ENCODE measurements around the gene SFTPA1. TPM values are rescaled to one million over a fixed set of nuclear protein-coding genes. Genes with fewer than 3 reads are reported as not detected.
"Not testable (repeated sequence)": the region's sequence is repeated elsewhere in the genome, so short reads cannot be mapped to it uniquely, and the experiment has no call there.

SFTPA1 gene
- polyA plus RNA-seq, 1 donor (not counting 4 experiments of a cell fraction or from before 2014, with no cell fraction given), result not detected

DNA sequence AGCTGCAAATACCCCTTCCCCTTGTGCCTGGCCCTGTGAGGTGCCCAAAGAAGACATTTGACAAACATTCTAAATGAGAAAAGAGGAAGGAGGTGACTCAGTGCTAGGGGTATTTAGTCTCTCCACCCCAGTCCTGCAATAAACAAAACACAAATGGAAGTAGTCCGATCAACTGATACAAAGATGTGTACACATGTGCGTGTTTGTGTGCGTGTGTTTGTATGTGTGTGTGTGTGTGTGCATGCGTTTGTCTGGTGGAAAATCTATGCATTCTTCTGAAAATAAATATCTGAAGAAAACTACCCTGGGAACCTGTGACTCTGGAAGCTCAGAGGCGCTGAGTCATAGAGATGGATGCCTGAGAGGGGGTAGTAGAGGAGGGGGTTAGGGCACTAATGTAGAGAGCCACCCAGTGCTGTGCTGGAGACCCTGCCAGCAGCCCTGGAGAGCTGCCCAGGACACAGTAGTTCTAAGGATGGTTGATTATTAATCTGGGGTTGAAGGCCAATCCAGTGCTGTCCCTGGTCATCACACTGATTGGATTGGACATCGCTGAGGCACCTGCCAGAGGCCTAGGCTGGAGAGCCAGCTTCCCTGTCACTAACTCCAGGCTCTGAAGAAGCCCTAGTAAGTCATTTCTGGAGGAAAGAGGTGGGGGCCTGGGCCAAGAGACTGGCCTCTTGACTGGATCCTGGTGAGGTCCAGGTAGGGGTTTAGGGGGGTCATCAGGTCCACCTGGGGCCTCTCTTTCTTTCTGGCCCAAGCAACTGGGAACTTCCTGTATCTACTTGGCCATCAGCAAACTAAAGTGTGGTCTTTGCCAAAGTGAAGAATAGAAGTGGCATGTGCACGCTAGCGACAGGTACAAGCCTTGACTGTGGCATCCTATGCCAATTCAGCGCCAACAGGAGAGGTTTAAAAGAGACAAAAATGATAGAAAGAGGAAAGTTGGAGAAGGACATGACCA lies 18.5 kb downstream of the SFTPA1 start:
- no peak overlapping the region for H3K9ac ChIP-seq (ENCODE audit: control insufficient read depth, extremely low read depth, insufficient read depth, low read length)
- TF ChIP-seq EZH2 (IDR thresholded peaks at IDR 0.05; ENCODE audit: low read length), result no peak
- TF ChIP-seq, protein P1, sequence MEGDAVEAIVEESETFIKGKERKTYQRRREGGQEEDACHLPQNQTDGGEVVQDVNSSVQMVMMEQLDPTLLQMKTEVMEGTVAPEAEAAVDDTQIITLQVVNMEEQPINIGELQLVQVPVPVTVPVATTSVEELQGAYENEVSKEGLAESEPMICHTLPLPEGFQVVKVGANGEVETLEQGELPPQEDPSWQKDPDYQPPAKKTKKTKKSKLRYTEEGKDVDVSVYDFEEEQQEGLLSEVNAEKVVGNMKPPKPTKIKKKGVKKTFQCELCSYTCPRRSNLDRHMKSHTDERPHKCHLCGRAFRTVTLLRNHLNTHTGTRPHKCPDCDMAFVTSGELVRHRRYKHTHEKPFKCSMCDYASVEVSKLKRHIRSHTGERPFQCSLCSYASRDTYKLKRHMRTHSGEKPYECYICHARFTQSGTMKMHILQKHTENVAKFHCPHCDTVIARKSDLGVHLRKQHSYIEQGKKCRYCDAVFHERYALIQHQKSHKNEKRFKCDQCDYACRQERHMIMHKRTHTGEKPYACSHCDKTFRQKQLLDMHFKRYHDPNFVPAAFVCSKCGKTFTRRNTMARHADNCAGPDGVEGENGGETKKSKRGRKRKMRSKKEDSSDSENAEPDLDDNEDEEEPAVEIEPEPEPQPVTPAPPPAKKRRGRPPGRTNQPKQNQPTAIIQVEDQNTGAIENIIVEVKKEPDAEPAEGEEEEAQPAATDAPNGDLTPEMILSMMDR (optimal IDR thresholded peaks at IDR 0.05 in 1 of 3, IDR thresholded peaks at IDR 0.05 in 1 of 3, conservative IDR thresholded peaks at IDR 0.05 in 1 of 3; ENCODE audit: extremely low read depth in 1 of 3, insufficient read depth in 2 of 3, low read length in 3 of 3), result no peak
- H3K4me3 ChIP-seq (ENCODE audit: control insufficient read depth in 2 of 3, extremely low read depth in 1 of 3, insufficient read depth in 2 of 3, low read depth in 1 of 3, low read length in 3 of 3), result no peak overlapping the region
- H3K4me2 ChIP-seq (ENCODE audit: control insufficient read depth, extremely low read depth, insufficient read depth, low read depth, low read length), result no peak overlapping the region
- no peaks in the 10 kb centered on the region for H3K36me3 ChIP-seq (ENCODE audit: control insufficient read depth in 2 of 2, extremely low read depth in 1 of 2, insufficient read depth in 2 of 2, low read length in 2 of 2)
- dilution Hi-C loops (cut with MboI; ENCODE audit: extremely low pct_ligation_motif_present, low sequenced_read_pairs), result no loop called here
- no peaks in the 10 kb centered on the region for H4K20me1 ChIP-seq (ENCODE audit: control insufficient read depth, extremely low read depth, insufficient read depth, low read length)
- no peak for FAIRE-seq
- H3K4me1 ChIP-seq (ENCODE audit: control insufficient read depth, extremely low read depth, insufficient read depth, low read length), result no peaks in the 10 kb centered on the region
- DNase-seq (ENCODE audit: low read depth, low spot score), result no peak
- no peaks in the 10 kb centered on the region for H3K9me3 ChIP-seq (ENCODE audit: control insufficient read depth, low read depth, low read length)
- H2AFZ ChIP-seq (ENCODE audit: control insufficient read depth, low read length), result no peak overlapping the region
- H3K79me2 ChIP-seq (ENCODE audit: control insufficient read depth, insufficient read depth, low read length), result no peaks in the 10 kb centered on the region
- peaks cover 2% of the 10 kb centered on the region for H3K27me3 ChIP-seq (ENCODE audit: control insufficient read depth, extremely low read depth, insufficient read depth, low read length)
- H3K27ac ChIP-seq (ENCODE audit: control insufficient read depth, insufficient read depth, low read length), result no peak overlapping the region
- H3K9me1 ChIP-seq (ENCODE audit: control insufficient read depth, extremely low read depth, insufficient read depth, low read length), result no peaks in the 10 kb centered on the region

DNA sequence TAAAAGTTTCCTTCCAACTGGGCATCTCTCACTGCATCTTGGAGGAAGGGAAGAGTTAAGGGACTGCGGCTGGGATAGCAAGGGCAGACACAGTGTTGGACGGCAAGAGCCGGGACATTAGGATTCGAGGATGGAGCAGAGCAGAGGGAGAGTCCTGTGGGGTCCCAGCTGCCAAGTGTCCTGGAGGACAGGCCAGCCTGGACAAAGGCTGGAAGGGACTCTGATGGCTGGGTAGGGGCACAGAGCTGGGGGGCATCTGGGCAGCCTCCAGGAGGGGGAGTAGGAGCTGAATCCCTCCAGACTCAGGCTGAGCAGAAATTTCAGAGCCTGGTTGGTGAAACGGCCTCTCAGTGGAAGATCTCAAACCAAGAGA lies 19.2 kb downstream of the SFTPA1 start:
- Histone ChIP-seq H3K27me3 (ENCODE audit: control insufficient read depth, extremely low read depth, insufficient read depth, low read length) (peaks cover 2% of the 10 kb centered on the region), H3K36me3 (ENCODE audit: control insufficient read depth in 2 of 2, extremely low read depth in 1 of 2, insufficient read depth in 2 of 2, low read length in 2 of 2) (no peaks in the 10 kb centered on the region), H2AFZ (ENCODE audit: control insufficient read depth, low read length) (no peak overlapping the region), H3K4me3 (ENCODE audit: control insufficient read depth in 2 of 3, extremely low read depth in 1 of 3, insufficient read depth in 2 of 3, low read depth in 1 of 3, low read length in 3 of 3) (no peak overlapping the region), H3K4me2 (ENCODE audit: control insufficient read depth, extremely low read depth, insufficient read depth, low read depth, low read length) (no peak overlapping the region), H3K27ac (ENCODE audit: control insufficient read depth, insufficient read depth, low read length) (no peak overlapping the region), H3K9me1 (ENCODE audit: control insufficient read depth, extremely low read depth, insufficient read depth, low read length) (no peaks in the 10 kb centered on the region), H3K79me2 (ENCODE audit: control insufficient read depth, insufficient read depth, low read length) (no peaks in the 10 kb centered on the region), H4K20me1 (ENCODE audit: control insufficient read depth, extremely low read depth, insufficient read depth, low read length) (no peaks in the 10 kb centered on the region), H3K9me3 (ENCODE audit: control insufficient read depth, low read depth, low read length) (no peaks in the 10 kb centered on the region), H3K9ac (ENCODE audit: control insufficient read depth, extremely low read depth, insufficient read depth, low read length) (no peak overlapping the region), H3K4me1 (ENCODE audit: control insufficient read depth, extremely low read depth, insufficient read depth, low read length) (no peaks in the 10 kb centered on the region)
- dilution Hi-C loops (cut with MboI; ENCODE audit: extremely low pct_ligation_motif_present, low sequenced_read_pairs), result no loop called here
- DNase-seq (ENCODE audit: low read depth, low spot score), result no peak
- no peak for FAIRE-seq
- TF ChIP-seq EZH2 (IDR thresholded peaks at IDR 0.05; ENCODE audit: low read length), result no peak
- TF ChIP-seq, protein P1 (optimal IDR thresholded peaks at IDR 0.05 in 1 of 3, IDR thresholded peaks at IDR 0.05 in 1 of 3, conservative IDR thresholded peaks at IDR 0.05 in 1 of 3; ENCODE audit: extremely low read depth in 1 of 3, insufficient read depth in 2 of 3, low read length in 3 of 3), result no peak

DNA sequence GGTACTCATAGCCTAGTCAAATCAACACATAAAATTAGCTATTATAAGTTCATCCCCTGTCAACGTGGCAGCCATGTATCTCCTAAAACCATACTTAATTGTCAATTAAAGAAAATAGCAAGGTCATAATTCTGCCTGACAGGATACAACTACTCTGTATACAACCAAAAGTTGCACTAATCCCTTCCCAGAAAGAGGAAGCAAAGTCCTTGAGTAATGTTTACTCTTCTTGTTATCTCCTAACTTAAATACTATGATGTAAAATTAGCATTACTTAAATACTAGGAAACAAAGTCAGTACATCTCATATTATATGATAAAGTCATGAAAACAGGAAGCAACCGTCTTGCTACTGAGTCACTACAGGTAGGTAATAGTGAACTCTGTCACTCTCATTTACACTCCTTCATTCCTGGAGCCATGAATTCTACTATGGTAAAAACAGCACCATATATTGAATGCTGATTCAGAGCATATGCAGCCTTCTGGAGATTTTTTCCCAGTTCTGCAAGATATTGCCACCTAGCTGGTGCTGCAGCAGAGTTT lies 26.0 kb downstream of the SFTPA1 start:
- dilution Hi-C loops (cut with MboI; ENCODE audit: extremely low pct_ligation_motif_present, low sequenced_read_pairs), result not testable (repeated sequence)

More for the DNA sequence above, 26.0 kb downstream of the SFTPA1 start:
- not testable (repeated sequence) for H3K9ac ChIP-seq (ENCODE audit: control insufficient read depth, extremely low read depth, insufficient read depth, low read length); H3K4me2 ChIP-seq (ENCODE audit: control insufficient read depth, extremely low read depth, insufficient read depth, low read depth, low read length); H3K27me3 ChIP-seq (ENCODE audit: control insufficient read depth, extremely low read depth, insufficient read depth, low read length); H3K27ac ChIP-seq (ENCODE audit: control insufficient read depth, insufficient read depth, low read length); H2AFZ ChIP-seq (ENCODE audit: control insufficient read depth, low read length); H3K79me2 ChIP-seq (ENCODE audit: control insufficient read depth, insufficient read depth, low read length); H3K9me1 ChIP-seq (ENCODE audit: control insufficient read depth, extremely low read depth, insufficient read depth, low read length); H3K4me1 ChIP-seq (ENCODE audit: control insufficient read depth, extremely low read depth, insufficient read depth, low read length); FAIRE-seq; H3K9me3 ChIP-seq (ENCODE audit: control insufficient read depth, low read depth, low read length); H3K4me3 ChIP-seq (ENCODE audit: control insufficient read depth in 2 of 3, extremely low read depth in 1 of 3, insufficient read depth in 2 of 3, low read depth in 1 of 3, low read length in 3 of 3); H3K36me3 ChIP-seq (ENCODE audit: control insufficient read depth in 2 of 2, extremely low read depth in 1 of 2, insufficient read depth in 2 of 2, low read length in 2 of 2); H4K20me1 ChIP-seq (ENCODE audit: control insufficient read depth, extremely low read depth, insufficient read depth, low read length); DNase-seq (ENCODE audit: low read depth, low spot score)

Data from keratinocyte (primary cell).